Endothelial cell of umbilical vein (primary cell): ENCODE measurements around the gene MLANA. TPM values are rescaled to one million over a fixed set of nuclear protein-coding genes. Genes with fewer than 3 reads are reported as not detected.

Experiments used
- BruUV-seq: library from RNA; stranded (reverse); fragments of 400-500 nt; replicated peaks from 2 replicates; lab custom pipeline; 2021; lab: Mats Ljungman, UMichigan
- CTCF ChIA-PET: fragments of 300-600, 350-600 bp; sonication (Branson Sonifier 250); formaldehyde crosslinking; loops from one replicate; lab custom pipeline; 2021; ENCODE audit warnings: antibody characterized with exemption, inconsistent platforms; lab: Charles Lee
- POLR2A ChIA-PET: fragments of 300-600, 350-600 bp; sonication (Branson Sonifier 250); formaldehyde crosslinking; loops from one replicate; lab custom pipeline; 2021; ENCODE audit warnings: antibody characterized with exemption, inconsistent platforms; lab: Charles Lee
- DNase-seq: peaks from one replicate; pipeline ENCODE4 v3.0.0-alpha.2; 2011; ENCODE audit warnings: low read depth, low spot score
- FAIRE-seq: peaks from 2 replicates; lab custom pipeline; 2011; peaks lifted over from hg19 to GRCh38; lab: Jason Lieb, UNC
- H2AFZ ChIP-seq: 2 replicates; pipeline ENCODE4 v1.6.0; 2012; ENCODE audit warnings: low read depth, low read length, control low read depth, inconsistent platforms
- H3K27ac ChIP-seq: 2 replicates; pipeline ENCODE4 v1.5.1; 2011; ENCODE audit warnings: low read depth, mild to moderate bottlenecking, control low read depth, low read length, moderate library complexity; ENCODE audit not compliant: insufficient read depth
- H3K27me3 ChIP-seq, 2 experiments: 2 replicates each; pipeline versions ENCODE4 v1.6.0 to v1.6.1; 2011; ENCODE audit warnings: low read length in 2 of 2, mixed read lengths in 1 of 2; ENCODE audit not compliant: control insufficient read depth in 2 of 2, insufficient read depth in 2 of 2
- H3K36me3 ChIP-seq, 2 experiments: 2 replicates in 1 of 2; 3 replicates in 1 of 2; pipeline ENCODE4 v1.5.1; 2011; ENCODE audit warnings: low read length in 2 of 2, mild to moderate bottlenecking in 1 of 2, moderate library complexity in 1 of 2; ENCODE audit not compliant: control insufficient read depth in 2 of 2, insufficient read depth in 2 of 2; ENCODE audit errors: extremely low read depth in 1 of 2
- H3K4me1 ChIP-seq: 3 replicates; pipeline ENCODE4 v1.5.1; 2011; ENCODE audit warnings: mild to moderate bottlenecking, low read length; ENCODE audit not compliant: control insufficient read depth, insufficient read depth; ENCODE audit errors: extremely low read depth
- H3K4me2 ChIP-seq: 2 replicates; pipeline ENCODE4 v1.6.1; 2011; ENCODE audit warnings: low read length, control low read depth, mixed read lengths; ENCODE audit not compliant: insufficient read depth
- H3K4me3 ChIP-seq, 3 experiments: fragments of 200-600 bp in 1 of 3; sonication (generic), shearing (Covaris generic) in 1 of 3; replicated peaks in 1 of 3; 2 replicates each; pipeline ENCODE4 v1.5.1; 2011 to 2016; ENCODE audit warnings: control low read depth in 3 of 3, low read length in 3 of 3, mild to moderate bottlenecking in 2 of 3, inconsistent platforms in 1 of 3, low read depth in 1 of 3, moderate library complexity in 1 of 3; ENCODE audit not compliant: insufficient read depth in 1 of 3
- H3K79me2 ChIP-seq: 2 replicates; pipeline ENCODE4 v1.6.0; 2012; ENCODE audit warnings: low read length, inconsistent platforms; ENCODE audit not compliant: control insufficient read depth, insufficient read depth
- H3K9ac ChIP-seq: replicated peaks from 2 replicates; pipeline ENCODE3; 2011; ENCODE audit warnings: low read length, control low read depth; ENCODE audit not compliant: insufficient read depth; ENCODE audit errors: extremely low read depth
- H3K9me1 ChIP-seq: replicated peaks from 3 replicates; pipeline ENCODE4 v1.6.0; 2011; ENCODE audit warnings: mild to moderate bottlenecking, low read length; ENCODE audit not compliant: control insufficient read depth, insufficient read depth; ENCODE audit errors: extremely low read depth
- H3K9me3 ChIP-seq: replicated peaks from 2 replicates; pipeline ENCODE4 v1.5.1; 2012; ENCODE audit warnings: low read length, inconsistent platforms; ENCODE audit not compliant: control insufficient read depth, insufficient read depth
- H4K20me1 ChIP-seq: replicated peaks from 2 replicates; pipeline ENCODE3; 2011; ENCODE audit warnings: mild to moderate bottlenecking, low read length; ENCODE audit not compliant: control insufficient read depth, insufficient read depth; ENCODE audit errors: extremely low read depth
- EZH2 ChIP-seq: IDR thresholded peaks from 2 replicates; pipeline ENCODE4 v1.6.1; 2012; ENCODE audit warnings: borderline replicate concordance, low read depth, mild to moderate bottlenecking, moderate library complexity, low read length, inconsistent platforms; ENCODE audit not compliant: severe bottlenecking
- FOS ChIP-seq: IDR thresholded peaks from 2 replicates; pipeline ENCODE4 v1.6.1; 2011; ENCODE audit warnings: mild to moderate bottlenecking, low read length, moderate library complexity, borderline replicate concordance; ENCODE audit not compliant: insufficient read depth
- GATA2 ChIP-seq: IDR thresholded peaks from 2 replicates; pipeline ENCODE4 v1.7.0; 2011; ENCODE audit warnings: low read depth, mild to moderate bottlenecking, moderate library complexity, mixed read lengths, low read length; ENCODE audit not compliant: insufficient read length, insufficient read depth
- JUN ChIP-seq: IDR thresholded peaks from 2 replicates; pipeline ENCODE4 v1.6.1; 2011; ENCODE audit warnings: borderline replicate concordance, low read depth; ENCODE audit not compliant: insufficient read length, insufficient read depth
- MYC ChIP-seq: IDR thresholded peaks from one replicate; pipeline ENCODE4 v1.6.1; 2011; ENCODE audit warnings: mild to moderate bottlenecking, low read depth, low read length
- POLR2A ChIP-seq: IDR thresholded peaks from 2 replicates; pipeline ENCODE4 v1.6.1; 2012; ENCODE audit warnings: low read depth, mild to moderate bottlenecking, control low read depth, low read length
- POLR2AphosphoS5 ChIP-seq: IDR thresholded peaks from 2 replicates; pipeline ENCODE4 v1.6.1; 2012; ENCODE audit warnings: low read depth, mild to moderate bottlenecking, control low read depth, low read length, moderate library complexity; ENCODE audit not compliant: insufficient read depth
- dilution Hi-C: fragments of 300-500 bp; cut with MboI; formaldehyde crosslinking; loops from one replicate; pipeline ENCODE4 v1.15.0; 2019; ENCODE audit warnings: low sequenced_read_pairs; ENCODE audit not compliant: extremely low pct_ligation_motif_present
- intact Hi-C: fragments of 100-400 bp; cut with micrococcal nuclease; formaldehyde crosslinking; loops from one replicate; pipeline ENCODE4 v1.10.0; 2022
- polyA plus RNA-seq, 4 experiments: library from polyadenylated mRNA; depleted of rRNA in 3 of 4; stranded (reverse) in 3 of 4; unstranded in 1 of 4; fragments of >200 nt; gene quantifications; 2 replicates each; pipeline versions ENCODE4 v1.2.1 to v1.2.3, GENCODE V29; 2011 to 2012; ENCODE audit warnings: missing spikeins in 1 of 4
- total RNA-seq: library from RNA; stranded (reverse); gene quantifications from 2 replicates; pipeline ENCODE4 v1.2.3, GENCODE V29; 2021
- TF ChIP-seq, protein P1 (sequence below): IDR thresholded peaks from 2 replicates; pipeline ENCODE4 v1.6.1; 2011; ENCODE audit not compliant: insufficient read depth, insufficient read length
- TF ChIP-seq, protein P2 (sequence below), 2 donors: IDR thresholded peaks; 1 replicate in 1 of 2; 2 replicates in 1 of 2; pipeline ENCODE4 v1.5.1; 2011; ENCODE audit warnings: low read length in 2 of 2, mild to moderate bottlenecking in 2 of 2, moderate library complexity in 2 of 2, control low read depth in 1 of 2, inconsistent platforms in 1 of 2, low read depth in 1 of 2; ENCODE audit not compliant: insufficient read depth in 1 of 2; ENCODE audit errors: extremely low read depth in 1 of 2

Gene MLANA
- total and polyA plus RNA-seq, 2 donors (not counting 3 experiments of a cell fraction or from before 2014, with no cell fraction given) = not detected

DNA sequence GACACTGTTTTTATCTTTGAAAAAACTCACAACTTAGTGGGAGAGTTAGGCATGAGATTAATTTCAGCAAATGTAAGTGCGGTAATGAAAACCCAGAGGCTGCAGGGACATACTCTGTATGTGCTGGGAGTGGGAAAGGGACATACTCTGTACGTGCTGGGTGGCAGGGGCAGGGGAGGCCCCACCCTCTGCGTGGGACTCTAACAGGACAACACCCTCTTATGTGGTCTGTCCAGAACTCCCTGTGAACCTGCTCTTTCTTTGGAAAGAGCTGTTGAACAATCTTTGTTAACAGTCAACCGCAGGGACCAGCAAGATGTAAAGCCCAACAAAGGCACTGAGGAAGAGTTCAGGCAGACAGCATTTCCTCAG is 2.4 kb downstream of the MLANA start:
- CTCF ChIA-PET = interaction anchor here (2.5 kb wide), 1 partner anchor 413 kb away, joined by 6 read pairs; no protein-coding TSS in a partner anchor
- BruUV-seq = no TSS peak
- Histone ChIP-seq H4K20me1 (no peaks in the 10 kb centered on the region), H3K79me2 (no peaks in the 10 kb centered on the region), H3K27ac (no peak overlapping the region), H3K9me1 (no peaks in the 10 kb centered on the region), H3K9ac (no peak overlapping the region), H3K9me3 (no peaks in the 10 kb centered on the region), H3K4me2 (no peak overlapping the region), H3K27me3 (peaks cover 3 to 4% of the 10 kb centered on the region in 2 experiments), H3K4me1 (no peaks in the 10 kb centered on the region), H3K4me3 (no peak overlapping the region), H3K36me3 (no peaks in the 10 kb centered on the region), H2AFZ (no peak overlapping the region)
- DNase-seq = no peak
- intact Hi-C loops = no loop called here
- TF ChIP-seq JUN = no peak
- TF ChIP-seq POLR2A = no peak
- TF ChIP-seq, protein P1, sequence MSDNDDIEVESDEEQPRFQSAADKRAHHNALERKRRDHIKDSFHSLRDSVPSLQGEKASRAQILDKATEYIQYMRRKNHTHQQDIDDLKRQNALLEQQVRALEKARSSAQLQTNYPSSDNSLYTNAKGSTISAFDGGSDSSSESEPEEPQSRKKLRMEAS = no peak
- no peak for TF ChIP-seq EZH2
- TF ChIP-seq, protein P2, sequence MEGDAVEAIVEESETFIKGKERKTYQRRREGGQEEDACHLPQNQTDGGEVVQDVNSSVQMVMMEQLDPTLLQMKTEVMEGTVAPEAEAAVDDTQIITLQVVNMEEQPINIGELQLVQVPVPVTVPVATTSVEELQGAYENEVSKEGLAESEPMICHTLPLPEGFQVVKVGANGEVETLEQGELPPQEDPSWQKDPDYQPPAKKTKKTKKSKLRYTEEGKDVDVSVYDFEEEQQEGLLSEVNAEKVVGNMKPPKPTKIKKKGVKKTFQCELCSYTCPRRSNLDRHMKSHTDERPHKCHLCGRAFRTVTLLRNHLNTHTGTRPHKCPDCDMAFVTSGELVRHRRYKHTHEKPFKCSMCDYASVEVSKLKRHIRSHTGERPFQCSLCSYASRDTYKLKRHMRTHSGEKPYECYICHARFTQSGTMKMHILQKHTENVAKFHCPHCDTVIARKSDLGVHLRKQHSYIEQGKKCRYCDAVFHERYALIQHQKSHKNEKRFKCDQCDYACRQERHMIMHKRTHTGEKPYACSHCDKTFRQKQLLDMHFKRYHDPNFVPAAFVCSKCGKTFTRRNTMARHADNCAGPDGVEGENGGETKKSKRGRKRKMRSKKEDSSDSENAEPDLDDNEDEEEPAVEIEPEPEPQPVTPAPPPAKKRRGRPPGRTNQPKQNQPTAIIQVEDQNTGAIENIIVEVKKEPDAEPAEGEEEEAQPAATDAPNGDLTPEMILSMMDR (IDR thresholded peaks at IDR 0.05; ENCODE audit: extremely low read depth in 1 of 2, insufficient read depth in 1 of 2, low read depth in 1 of 2, low read length in 2 of 2) = no peak
- TF ChIP-seq FOS = no peak
- TF ChIP-seq POLR2AphosphoS5 = no peak
- no peak for TF ChIP-seq MYC
- no peak for TF ChIP-seq GATA2
- dilution Hi-C loops = no loop called here
- FAIRE-seq = no peak
- POLR2A ChIA-PET = no interaction called here
